ENCODE data around the gene ZNF524. TPM values are rescaled to one million over a fixed set of nuclear protein-coding genes. Genes with fewer than 3 reads are reported as not detected.

The ZNF524 gene
- total RNA-seq, 2 donors from 2014 or later: 5.0 to 5.8 TPM

- Mint-ChIP-seq H3K9me3 (peaks cover 4% of the 10 kb centered on the region), H3K4me3 (peak overlapping the region; percentile 86), H3K36me3 (ENCODE audit: low read depth) (peaks cover 19% of the 10 kb centered on the region), H3K27me3 (ENCODE audit: insufficient read depth) (no peaks in the 10 kb centered on the region), H3K27ac (no peak overlapping the region), H3K4me1 (peaks cover 8% of the 10 kb centered on the region)
- peak overlapping the region; percentile 84 for H3K4me3 ChIP-seq (ENCODE audit: low read length)
- WGBS, 2 experiments (ENCODE audit: insufficient coverage in 1 of 2, insufficient read length in 1 of 2): 94 to 95% methylated on average over 4 of the region's 4 CpGs
- peaks cover 11% of the 10 kb centered on the region for H3K36me3 ChIP-seq (ENCODE audit: control insufficient read depth, insufficient read depth, low read length)
- H3K9me3 ChIP-seq (ENCODE audit: control insufficient read depth, low read length): no peaks in the 10 kb centered on the region
- TF ChIP-seq CTCF (conservative IDR thresholded peaks at IDR 0.05): no peak
- H3K27me3 ChIP-seq (ENCODE audit: control insufficient read depth, insufficient read depth, low read length, poor library complexity, severe bottlenecking): no peaks in the 10 kb centered on the region
- no peak overlapping the region for H3K27ac ChIP-seq (ENCODE audit: low read depth, low read length)
- H3K4me1 ChIP-seq (ENCODE audit: control insufficient read depth, insufficient read depth, low read length): no peaks in the 10 kb centered on the region
- no peak overlapping the region for H3K9ac ChIP-seq (ENCODE audit: extremely low read depth, low read length, poor library complexity, severe bottlenecking)
- no peak for DNase-seq
Measured at GRCh38 chr19:55601084-55601483, 996 bp downstream of the ZNF524 start.

- Histone ChIP-seq H3K27ac (ENCODE audit: low read depth, low read length) (no peak overlapping the region), H3K36me3 (ENCODE audit: control insufficient read depth, insufficient read depth, low read length) (peaks cover 4% of the 10 kb centered on the region), H3K9ac (ENCODE audit: extremely low read depth, low read length, poor library complexity, severe bottlenecking) (no peak overlapping the region), H3K27me3 (ENCODE audit: control insufficient read depth, insufficient read depth, low read length, poor library complexity, severe bottlenecking) (no peaks in the 10 kb centered on the region), H3K9me3 (ENCODE audit: control insufficient read depth, low read length) (no peaks in the 10 kb centered on the region), H3K4me1 (ENCODE audit: control insufficient read depth, insufficient read depth, low read length) (peaks cover 4% of the 10 kb centered on the region), H3K4me3 (ENCODE audit: low read length) (no peak overlapping the region)
- Mint-ChIP-seq H3K4me1 (peaks cover 15% of the 10 kb centered on the region), H3K4me3 (no peak overlapping the region), H3K27me3 (ENCODE audit: insufficient read depth) (no peaks in the 10 kb centered on the region), H3K36me3 (ENCODE audit: low read depth) (peaks cover 16% of the 10 kb centered on the region), H3K27ac (no peak overlapping the region), H3K9me3 (peaks cover 4% of the 10 kb centered on the region)
- no peak for TF ChIP-seq CTCF (conservative IDR thresholded peaks at IDR 0.05)
- no peak for DNase-seq
- WGBS, 2 experiments (ENCODE audit: insufficient coverage in 1 of 2, insufficient read length in 1 of 2): 96 to 99% methylated on average over 25 to 60 of the region's 60 CpGs
Measured at GRCh38 chr19:55602104-55603001, 2.3 kb downstream of the ZNF524 start.

DNA sequence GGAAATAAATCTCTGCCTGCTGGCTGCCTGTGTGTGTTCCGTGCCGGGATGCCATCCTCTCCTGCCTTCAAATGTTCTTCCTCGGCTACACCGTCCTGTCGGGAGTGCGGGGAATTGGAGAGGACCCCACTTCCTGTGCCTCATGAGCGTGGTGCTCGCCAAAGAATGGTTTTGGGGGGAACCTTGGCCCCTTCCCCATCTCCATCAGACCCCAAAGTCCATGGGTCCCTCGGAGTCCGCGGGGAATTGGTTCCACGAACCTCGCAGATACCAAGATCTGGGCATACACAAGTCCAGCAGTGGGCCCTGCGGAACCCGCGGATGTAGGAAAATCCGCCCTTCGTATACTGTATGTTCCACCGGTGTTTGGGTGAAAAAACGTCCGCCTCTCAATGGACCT, 3.0 kb downstream of the ZNF524 start:
- no peak overlapping the region for H3K4me3 ChIP-seq (ENCODE audit: low read length)

More for the DNA sequence above, 3.0 kb downstream of the ZNF524 start:
- Mint-ChIP-seq H3K27me3 (ENCODE audit: insufficient read depth) (no peaks in the 10 kb centered on the region), H3K27ac (no peak overlapping the region), H3K36me3 (ENCODE audit: low read depth) (peaks cover 21% of the 10 kb centered on the region), H3K9me3 (peaks cover 4% of the 10 kb centered on the region), H3K4me3 (no peak overlapping the region), H3K4me1 (peaks cover 18% of the 10 kb centered on the region)
- H3K4me1 ChIP-seq (ENCODE audit: control insufficient read depth, insufficient read depth, low read length): peaks cover 4% of the 10 kb centered on the region
- no peak for TF ChIP-seq CTCF (conservative IDR thresholded peaks at IDR 0.05)
- no peak overlapping the region for H3K27ac ChIP-seq (ENCODE audit: low read depth, low read length)
- 94 to 95% methylated on average over 18 to 21 of the region's 21 CpGs for WGBS, 2 experiments (ENCODE audit: insufficient coverage in 1 of 2, insufficient read length in 1 of 2)
- no peak for DNase-seq
- H3K27me3 ChIP-seq (ENCODE audit: control insufficient read depth, insufficient read depth, low read length, poor library complexity, severe bottlenecking): no peaks in the 10 kb centered on the region
- H3K9ac ChIP-seq (ENCODE audit: extremely low read depth, low read length, poor library complexity, severe bottlenecking): no peak overlapping the region
- peaks cover 3% of the 10 kb centered on the region for H3K36me3 ChIP-seq (ENCODE audit: control insufficient read depth, insufficient read depth, low read length)
- H3K9me3 ChIP-seq (ENCODE audit: control insufficient read depth, low read length): no peaks in the 10 kb centered on the region

All from endodermal cell (in vitro differentiated cells).